Neural progenitor cell (in vitro differentiated cells): ENCODE data around the gene RAP2C. TPM values are rescaled to one million over a fixed set of nuclear protein-coding genes. Genes with fewer than 3 reads are reported as not detected.
A peak's percentile ranks its signal among the peaks of the same experiment; 100 is the strongest.

ENCODE experiments used
- DNase-seq: peaks from one replicate; pipeline ENCODE4 v3.0.0-alpha.2; 2016; ENCODE audit warnings: low spot score
- H2AFZ ChIP-seq: fragments of 200-600 bp; sonication (generic); replicated peaks from 2 replicates; pipeline ENCODE4 v1.6.1; 2016; ENCODE audit warnings: antibody characterized with exemption
- H3F3A ChIP-seq: fragments of 200-600 bp; sonication (generic); 2 replicates; pipeline ENCODE4 v1.6.1; 2016; ENCODE audit warnings: antibody characterized with exemption, low read depth
- H3K27ac ChIP-seq: fragments of 200-600 bp; sonication (generic); 2 replicates; pipeline ENCODE4 v1.5.1; 2016; ENCODE audit warnings: mild to moderate bottlenecking
- H3K27me3 ChIP-seq: fragments of 200-600 bp; sonication (generic); 2 replicates; pipeline ENCODE4 v1.6.1; 2016; ENCODE audit warnings: mild to moderate bottlenecking, moderate library complexity
- H3K36me3 ChIP-seq: fragments of 200-600 bp; sonication (generic); 2 replicates; pipeline ENCODE4 v1.5.1; 2016
- H3K4me1 ChIP-seq: fragments of 200-600 bp; sonication (generic); 2 replicates; pipeline ENCODE4 v1.6.1; 2016; ENCODE audit warnings: mixed run types
- H3K4me2 ChIP-seq: fragments of 200-600 bp; sonication (generic); 2 replicates; pipeline ENCODE4 v1.6.1; 2016
- H3K4me3 ChIP-seq: fragments of 200-600 bp; sonication (generic); 2 replicates; pipeline ENCODE4 v1.5.1; 2016
- H3K79me2 ChIP-seq: fragments of 200-600 bp; sonication (generic); 2 replicates; pipeline ENCODE4 v1.6.1; 2016; ENCODE audit warnings: low read depth
- H3K9ac ChIP-seq: fragments of 200-600 bp; sonication (generic); 2 replicates; pipeline ENCODE4 v1.6.1; 2016
- H3K9me3 ChIP-seq: fragments of 200-600 bp; sonication (generic); 2 replicates; pipeline ENCODE4 v1.5.1; 2016; ENCODE audit warnings: low read depth
- H4K20me1 ChIP-seq: fragments of 200-600 bp; sonication (generic); 2 replicates; pipeline ENCODE4 v1.6.1; 2016; ENCODE audit warnings: low read depth
- H3K27ac Mint-ChIP-seq: 3 replicates; pipeline ENCODE4 v1.8.0; 2021; ENCODE audit warnings: mixed read lengths
- H3K27me3 Mint-ChIP-seq: 2 replicates; pipeline ENCODE4 v1.8.0; 2022; ENCODE audit warnings: low read depth, mild to moderate bottlenecking, inconsistent platforms, moderate library complexity, mixed read lengths; ENCODE audit not compliant: insufficient read depth
- H3K36me3 Mint-ChIP-seq: 3 replicates; pipeline ENCODE4 v1.8.0; 2021; ENCODE audit warnings: mixed read lengths
- H3K4me1 Mint-ChIP-seq: 3 replicates; pipeline ENCODE4 v1.8.0; 2021; ENCODE audit warnings: mixed read lengths
- H3K4me3 Mint-ChIP-seq: 3 replicates; pipeline ENCODE4 v1.8.0; 2021; ENCODE audit warnings: mild to moderate bottlenecking, moderate library complexity, mixed read lengths
- H3K9me3 Mint-ChIP-seq: 3 replicates; pipeline ENCODE4 v1.8.0; 2020; ENCODE audit warnings: mixed read lengths
- EZH2 ChIP-seq: fragments of 200-600 bp; sonication (generic); IDR thresholded peaks from 2 replicates; pipeline ENCODE4 v1.6.1; 2017; ENCODE audit warnings: antibody characterized with exemption, mild to moderate bottlenecking, moderate library complexity
- EZH2phosphoT487 ChIP-seq: fragments of 200-600 bp; sonication (generic); IDR thresholded peaks from 2 replicates; pipeline ENCODE4 v1.6.1; 2017; ENCODE audit warnings: antibody characterized with exemption
- total RNA-seq: library from RNA; depleted of rRNA; stranded (reverse); fragments of >200 nt; gene quantifications from 2 replicates; pipeline ENCODE4 v1.2.3, GENCODE V29; 2015; ENCODE audit warnings: low replicate concordance
- TF ChIP-seq, protein P1 (sequence below): fragments of 200-600 bp; sonication (generic); IDR thresholded peaks from 2 replicates; pipeline ENCODE4 v1.5.1; 2017; ENCODE audit warnings: antibody characterized with exemption, mild to moderate bottlenecking

RAP2C gene
- total RNA-seq, 1 donor from 2014 or later, result 43.8 TPM

- Mint-ChIP-seq H3K36me3 (peaks cover 3% of the 10 kb centered on the region), H3K27me3 (no peaks in the 10 kb centered on the region), H3K4me1 (peaks cover 16% of the 10 kb centered on the region), H3K27ac (no peak overlapping the region), H3K4me3 (no peak overlapping the region), H3K9me3 (peaks cover under 1% of the 10 kb centered on the region)
- H4K20me1 ChIP-seq, result no peaks in the 10 kb centered on the region
- H3K9me3 ChIP-seq, result no peaks in the 10 kb centered on the region
- H3K4me2 ChIP-seq, result no peak overlapping the region
- H3K79me2 ChIP-seq, result no peaks in the 10 kb centered on the region
- no peaks in the 10 kb centered on the region for H3K4me1 ChIP-seq
- no peaks in the 10 kb centered on the region for H3K36me3 ChIP-seq
- H3K27me3 ChIP-seq, result no peaks in the 10 kb centered on the region
- H3K4me3 ChIP-seq, result no peak overlapping the region
- DNase-seq, result no peak
- H3F3A ChIP-seq, result no peaks in the 10 kb centered on the region
- no peak overlapping the region for H2AFZ ChIP-seq
- no peak overlapping the region for H3K9ac ChIP-seq
- TF ChIP-seq, protein P1, sequence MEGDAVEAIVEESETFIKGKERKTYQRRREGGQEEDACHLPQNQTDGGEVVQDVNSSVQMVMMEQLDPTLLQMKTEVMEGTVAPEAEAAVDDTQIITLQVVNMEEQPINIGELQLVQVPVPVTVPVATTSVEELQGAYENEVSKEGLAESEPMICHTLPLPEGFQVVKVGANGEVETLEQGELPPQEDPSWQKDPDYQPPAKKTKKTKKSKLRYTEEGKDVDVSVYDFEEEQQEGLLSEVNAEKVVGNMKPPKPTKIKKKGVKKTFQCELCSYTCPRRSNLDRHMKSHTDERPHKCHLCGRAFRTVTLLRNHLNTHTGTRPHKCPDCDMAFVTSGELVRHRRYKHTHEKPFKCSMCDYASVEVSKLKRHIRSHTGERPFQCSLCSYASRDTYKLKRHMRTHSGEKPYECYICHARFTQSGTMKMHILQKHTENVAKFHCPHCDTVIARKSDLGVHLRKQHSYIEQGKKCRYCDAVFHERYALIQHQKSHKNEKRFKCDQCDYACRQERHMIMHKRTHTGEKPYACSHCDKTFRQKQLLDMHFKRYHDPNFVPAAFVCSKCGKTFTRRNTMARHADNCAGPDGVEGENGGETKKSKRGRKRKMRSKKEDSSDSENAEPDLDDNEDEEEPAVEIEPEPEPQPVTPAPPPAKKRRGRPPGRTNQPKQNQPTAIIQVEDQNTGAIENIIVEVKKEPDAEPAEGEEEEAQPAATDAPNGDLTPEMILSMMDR, result peak; percentile 51
- TF ChIP-seq EZH2phosphoT487 (no peak), EZH2 (no peak)
- no peak overlapping the region for H3K27ac ChIP-seq
Observed at GRCh38 chrX:132226169-132226568, 6.9 kb upstream of the RAP2C start.

- peaks cover 3% of the 10 kb centered on the region for H3K36me3 Mint-ChIP-seq
- H3K4me3 Mint-ChIP-seq, result peak overlapping the region; percentile 94
- peak overlapping the region; percentile 28 for H3K9ac ChIP-seq
- H3K4me1 ChIP-seq, result peaks cover 8% of the 10 kb centered on the region
- H4K20me1 ChIP-seq, result no peaks in the 10 kb centered on the region
- H3K9me3 Mint-ChIP-seq, result no peaks in the 10 kb centered on the region
- H3K27ac Mint-ChIP-seq, result peak overlapping the region; percentile 74
- no peak overlapping the region for H2AFZ ChIP-seq
- no peaks in the 10 kb centered on the region for H3K9me3 ChIP-seq
- H3K79me2 ChIP-seq, result peaks cover 26% of the 10 kb centered on the region
- H3K4me2 ChIP-seq, result peak overlapping the region; percentile 68
- peak overlapping the region; percentile 77 for H3K4me3 ChIP-seq
- H3K36me3 ChIP-seq, result peaks cover 8% of the 10 kb centered on the region
- no peaks in the 10 kb centered on the region for H3K27me3 ChIP-seq
- TF ChIP-seq EZH2 (no peak), EZH2phosphoT487 (no peak)
- TF ChIP-seq, protein P1, result no peak
- H3K27ac ChIP-seq, result no peak overlapping the region
- peaks cover 7% of the 10 kb centered on the region for H3K27me3 Mint-ChIP-seq
- peaks cover 35% of the 10 kb centered on the region for H3K4me1 Mint-ChIP-seq
- DNase-seq, result peak; percentile 81
- H3F3A ChIP-seq, result peaks cover 10% of the 10 kb centered on the region
Observed at GRCh38 chrX:132218100-132218812, 991 bp downstream of the RAP2C start.

DNA sequence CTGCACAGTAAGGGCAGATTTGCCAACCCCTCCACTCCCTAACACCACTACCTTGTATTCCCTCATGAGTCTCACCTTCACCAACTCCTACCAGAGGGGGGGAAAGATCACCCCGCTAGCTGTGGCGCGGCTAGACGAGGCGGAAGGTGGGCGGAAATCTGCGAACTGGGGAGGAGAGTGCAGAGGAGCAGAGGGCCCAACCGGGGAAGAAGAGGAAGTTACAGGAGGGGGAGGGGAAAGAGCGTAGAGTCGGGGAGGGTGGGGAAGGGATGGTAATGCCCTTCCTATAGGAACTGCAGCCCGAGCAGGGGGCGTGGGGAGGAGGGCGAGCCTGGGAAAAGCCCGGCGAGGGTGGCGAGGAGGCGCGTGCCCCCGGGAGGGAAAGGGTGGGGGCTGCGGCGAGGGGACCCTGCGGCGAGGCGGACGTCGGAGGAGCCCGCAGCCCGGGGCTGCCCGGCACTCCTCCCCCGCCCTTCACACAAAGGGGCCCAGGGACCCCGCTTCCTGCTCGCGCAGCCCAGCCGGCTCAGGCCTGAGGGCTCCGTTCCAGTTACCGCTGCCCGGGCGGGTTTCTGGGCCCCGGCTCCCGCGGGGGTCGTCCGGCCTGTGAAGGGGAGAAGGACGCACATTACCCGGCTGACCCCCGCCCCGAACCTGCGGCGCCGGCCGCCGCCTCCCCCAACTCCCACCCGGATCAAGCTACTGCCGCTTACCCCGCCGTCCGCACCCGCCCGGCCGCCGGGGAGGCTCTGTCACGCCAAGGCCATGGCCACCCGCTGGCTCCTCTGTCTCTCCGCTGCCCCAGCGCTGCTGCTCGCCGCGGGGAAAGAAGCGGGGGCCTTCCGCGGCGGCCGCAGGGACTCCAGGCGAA lies 1.8 kb downstream of the RAP2C start:
- peaks cover 4% of the 10 kb centered on the region for H3K36me3 Mint-ChIP-seq
- H3K27ac Mint-ChIP-seq, result peak overlapping the region; percentile 91
- no peaks in the 10 kb centered on the region for H3K9me3 Mint-ChIP-seq

More for the DNA sequence above, 1.8 kb downstream of the RAP2C start:
- Mint-ChIP-seq H3K4me1 (peaks cover 35% of the 10 kb centered on the region), H3K27me3 (peaks cover 7% of the 10 kb centered on the region), H3K4me3 (peak overlapping the region; percentile 94)
- no peaks in the 10 kb centered on the region for H3K9me3 ChIP-seq
- peak overlapping the region; percentile 81 for H3K27ac ChIP-seq
- peak; percentile 77 for DNase-seq
- H3K79me2 ChIP-seq, result peaks cover 26% of the 10 kb centered on the region
- peak overlapping the region; percentile 77 for H3K4me3 ChIP-seq
- no peaks in the 10 kb centered on the region for H3K27me3 ChIP-seq
- peak overlapping the region; percentile 80 for H3K4me2 ChIP-seq
- H3K9ac ChIP-seq, result no peak overlapping the region
- H3F3A ChIP-seq, result peaks cover 10% of the 10 kb centered on the region
- H3K36me3 ChIP-seq, result peaks cover 11% of the 10 kb centered on the region
- no peaks in the 10 kb centered on the region for H4K20me1 ChIP-seq
- H2AFZ ChIP-seq, result no peak overlapping the region
- H3K4me1 ChIP-seq, result peaks cover 8% of the 10 kb centered on the region
- TF ChIP-seq, protein P1, result no peak
